ENCODE data around the gene MGST2. TPM values are rescaled to one million over a fixed set of nuclear protein-coding genes. Genes with fewer than 3 reads are reported as not detected.

MGST2 gene
- total and polyA plus RNA-seq, 2 experiments from 2014 or later, result 4.6 to 19.1 TPM

- Mint-ChIP-seq H3K36me3 (ENCODE audit: low read depth) (no peaks in the 10 kb centered on the region), H3K27ac (no peak overlapping the region; the same call in 1 of the 2 replicates), H3K27me3 (ENCODE audit: insufficient read depth, low read depth, poor library complexity) (peaks cover 3% of the 10 kb centered on the region), H3K4me3 (no peak overlapping the region), H3K4me1 (no peaks in the 10 kb centered on the region), H3K9me3 (no peaks in the 10 kb centered on the region)
- ATAC-seq, result peak; percentile 87
- Histone ChIP-seq H2AFZ (no peak overlapping the region), H3K27me3 (ENCODE audit: insufficient read depth) (no peaks in the 10 kb centered on the region), H3K4me2 (no peak overlapping the region), H3K27ac (ENCODE audit: low read depth) (no peak overlapping the region), H3K4me1 (ENCODE audit: insufficient read depth) (no peaks in the 10 kb centered on the region), H4K20me1 (replicated peaks; ENCODE audit: insufficient read depth) (no peaks in the 10 kb centered on the region), H3K9me2 (ENCODE audit: insufficient read depth) (no peaks in the 10 kb centered on the region), H3K79me2 (replicated peaks; ENCODE audit: insufficient read depth) (no peaks in the 10 kb centered on the region), H3K4me3 (no peak overlapping the region), H3K36me3 (ENCODE audit: insufficient read depth) (no peaks in the 10 kb centered on the region), H3F3A (replicated peaks; ENCODE audit: low read depth) (no peaks in the 10 kb centered on the region)
- peak; percentile 37 to 56 for TF ChIP-seq CTCF (conservative IDR thresholded peaks at IDR 0.05; ENCODE audit: low read depth in 2 of 2)
- no peak for TF ChIP-seq ZNF462 (CRISPR knock-in tag; IDR thresholded peaks at IDR 0.05)
- peak; percentile 29 for DNase-seq (ENCODE audit: low spot score)
These were observed 26.8 kb downstream of the MGST2 start for GRCh38 chr4:139692309-139693012.

Data from GM23338 (cell line).